Measurements from ENCODE around the gene PCDHGB1.

The PCDHGB1 gene

DNA sequence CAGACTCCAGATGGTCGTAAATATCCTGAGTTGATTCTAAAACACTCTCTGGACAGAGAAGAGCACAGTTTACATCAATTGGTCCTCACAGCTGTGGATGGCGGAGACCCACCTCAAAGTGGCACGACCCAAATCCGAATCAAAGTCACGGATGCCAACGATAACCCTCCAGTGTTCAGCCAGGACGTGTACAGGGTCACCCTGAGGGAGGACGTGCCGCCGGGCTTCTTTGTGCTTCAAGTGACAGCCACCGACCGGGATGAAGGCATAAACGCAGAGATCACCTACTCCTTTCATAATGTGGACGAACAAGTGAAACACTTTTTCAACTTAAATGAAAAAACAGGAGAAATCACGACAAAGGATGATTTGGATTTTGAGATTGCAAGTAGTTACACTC lies 10.8 kb downstream of the PCDHGB1 start:
- peaks cover 51% of the 10 kb centered on the region for H3K9me3 ChIP-seq (ENCODE audit: low read length)
- H3K27ac ChIP-seq (ENCODE audit: low read depth, low read length, poor library complexity, severe bottlenecking), result no peak overlapping the region
- H3K9me2 ChIP-seq (ENCODE audit: low read depth, low read length), result no peaks in the 10 kb centered on the region
- no peaks in the 10 kb centered on the region for H3K79me2 ChIP-seq (ENCODE audit: insufficient read depth, low read length)
- no peak overlapping the region for H3K9ac ChIP-seq (ENCODE audit: low read length)
- no peaks in the 10 kb centered on the region for H4K20me1 ChIP-seq (ENCODE audit: insufficient read depth, low read length)
- no peak overlapping the region for H3K4me2 ChIP-seq (ENCODE audit: low read length)
- H3K36me3 ChIP-seq (ENCODE audit: insufficient read depth, low read length), result peaks cover 4% of the 10 kb centered on the region; the same call in 1 of the 2 replicates
- H3F3A ChIP-seq (ENCODE audit: insufficient read depth, low read length), result no peaks in the 10 kb centered on the region
- TF ChIP-seq, protein P1, sequence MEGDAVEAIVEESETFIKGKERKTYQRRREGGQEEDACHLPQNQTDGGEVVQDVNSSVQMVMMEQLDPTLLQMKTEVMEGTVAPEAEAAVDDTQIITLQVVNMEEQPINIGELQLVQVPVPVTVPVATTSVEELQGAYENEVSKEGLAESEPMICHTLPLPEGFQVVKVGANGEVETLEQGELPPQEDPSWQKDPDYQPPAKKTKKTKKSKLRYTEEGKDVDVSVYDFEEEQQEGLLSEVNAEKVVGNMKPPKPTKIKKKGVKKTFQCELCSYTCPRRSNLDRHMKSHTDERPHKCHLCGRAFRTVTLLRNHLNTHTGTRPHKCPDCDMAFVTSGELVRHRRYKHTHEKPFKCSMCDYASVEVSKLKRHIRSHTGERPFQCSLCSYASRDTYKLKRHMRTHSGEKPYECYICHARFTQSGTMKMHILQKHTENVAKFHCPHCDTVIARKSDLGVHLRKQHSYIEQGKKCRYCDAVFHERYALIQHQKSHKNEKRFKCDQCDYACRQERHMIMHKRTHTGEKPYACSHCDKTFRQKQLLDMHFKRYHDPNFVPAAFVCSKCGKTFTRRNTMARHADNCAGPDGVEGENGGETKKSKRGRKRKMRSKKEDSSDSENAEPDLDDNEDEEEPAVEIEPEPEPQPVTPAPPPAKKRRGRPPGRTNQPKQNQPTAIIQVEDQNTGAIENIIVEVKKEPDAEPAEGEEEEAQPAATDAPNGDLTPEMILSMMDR (IDR thresholded peaks at IDR 0.05; ENCODE audit: low read length), result no peak
- TF ChIP-seq EZH2 (IDR thresholded peaks at IDR 0.05; ENCODE audit: borderline replicate concordance, low read length), result no peak
- no peaks in the 10 kb centered on the region for H3K4me1 ChIP-seq (ENCODE audit: insufficient read depth, low read length, severe bottlenecking)
- no peaks in the 10 kb centered on the region for H3K27me3 ChIP-seq (ENCODE audit: insufficient read depth, low read length)
- no peak overlapping the region for H2AFZ ChIP-seq (ENCODE audit: low read length)
- no peak overlapping the region for H3K4me3 ChIP-seq (ENCODE audit: low read depth, low read length, poor library complexity, severe bottlenecking)

DNA sequence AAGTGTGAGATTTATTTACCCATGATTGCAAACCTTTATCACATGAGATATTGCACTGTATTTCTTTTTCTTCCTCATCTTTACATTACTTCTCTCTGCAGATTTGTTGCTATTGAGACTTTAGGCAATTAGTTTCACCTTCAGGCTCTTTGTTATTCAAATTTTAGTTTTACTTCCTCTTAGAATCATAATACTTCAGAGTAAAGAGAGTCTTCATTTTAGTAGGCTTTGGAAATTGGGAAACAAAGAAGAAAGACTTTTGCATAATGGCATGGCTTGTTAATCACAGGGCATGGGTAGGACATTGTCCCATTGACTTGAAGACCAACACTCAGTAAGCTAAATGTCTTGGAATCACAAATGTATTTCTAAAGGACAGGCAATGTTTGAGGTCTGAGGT lies 12.8 kb downstream of the PCDHGB1 start:
- no peaks in the 10 kb centered on the region for H3K36me3 ChIP-seq (ENCODE audit: insufficient read depth, low read length)
- no peak overlapping the region for H3K4me2 ChIP-seq (ENCODE audit: low read length)
- TF ChIP-seq, protein P1 (IDR thresholded peaks at IDR 0.05; ENCODE audit: low read length), result no peak
- no peak for TF ChIP-seq EZH2 (IDR thresholded peaks at IDR 0.05; ENCODE audit: borderline replicate concordance, low read length)
- no peaks in the 10 kb centered on the region for H3K27me3 ChIP-seq (ENCODE audit: insufficient read depth, low read length)
- H3K9me3 ChIP-seq (ENCODE audit: low read length), result peaks cover 40% of the 10 kb centered on the region
- no peak overlapping the region for H3K9ac ChIP-seq (ENCODE audit: low read length)
- H3K79me2 ChIP-seq (ENCODE audit: insufficient read depth, low read length), result no peaks in the 10 kb centered on the region
- no peaks in the 10 kb centered on the region for H3K9me2 ChIP-seq (ENCODE audit: low read depth, low read length)
- H4K20me1 ChIP-seq (ENCODE audit: insufficient read depth, low read length), result no peaks in the 10 kb centered on the region
- no peak overlapping the region for H3K27ac ChIP-seq (ENCODE audit: low read depth, low read length, poor library complexity, severe bottlenecking)
- no peaks in the 10 kb centered on the region for H3F3A ChIP-seq (ENCODE audit: insufficient read depth, low read length)
- H3K4me1 ChIP-seq (ENCODE audit: insufficient read depth, low read length, severe bottlenecking), result no peaks in the 10 kb centered on the region
- H3K4me3 ChIP-seq (ENCODE audit: low read depth, low read length, poor library complexity, severe bottlenecking), result no peak overlapping the region
- no peak overlapping the region for H2AFZ ChIP-seq (ENCODE audit: low read length)

DNA sequence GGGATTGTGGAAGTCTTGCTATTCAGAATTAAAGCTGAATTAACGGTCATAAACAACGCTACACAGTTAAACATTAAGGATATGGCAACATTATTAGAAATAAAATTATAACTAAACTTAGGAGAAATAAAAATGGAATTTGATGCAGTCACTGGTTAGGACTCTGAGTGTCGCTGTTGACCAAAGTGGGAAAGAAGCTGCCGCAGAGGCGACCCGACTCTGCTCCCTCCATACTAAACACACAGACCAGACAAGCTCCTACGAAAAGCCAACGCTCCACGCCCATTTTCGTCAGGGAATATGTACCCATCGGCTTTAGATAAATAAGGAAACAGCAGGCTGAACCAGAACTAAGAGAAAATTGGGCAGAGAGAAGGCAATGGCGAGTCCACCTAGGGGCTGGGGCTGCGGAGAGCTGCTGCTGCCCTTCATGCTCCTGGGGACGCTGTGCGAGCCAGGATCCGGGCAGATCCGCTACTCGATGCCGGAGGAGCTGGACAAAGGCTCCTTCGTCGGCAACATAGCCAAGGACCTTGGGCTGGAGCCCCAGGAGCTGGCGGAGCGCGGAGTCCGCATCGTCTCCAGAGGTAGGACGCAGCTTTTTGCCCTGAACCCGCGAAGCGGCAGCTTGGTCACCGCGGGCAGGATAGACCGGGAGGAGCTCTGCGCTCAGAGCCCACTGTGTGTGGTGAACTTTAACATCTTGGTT lies 14.2 kb downstream of the PCDHGB1 start, which contains the start of gene PCDHGA5:
TSS of gene PCDHGA5 (plus strand) at position 211 of the 709 bp plus-strand sequence. CDS start at position 380, 169 bp downstream.
- Histone ChIP-seq H3K4me1 (ENCODE audit: insufficient read depth, low read length, severe bottlenecking) (no peaks in the 10 kb centered on the region), H3K79me2 (ENCODE audit: insufficient read depth, low read length) (no peaks in the 10 kb centered on the region), H3K9me3 (ENCODE audit: low read length) (peaks cover 37% of the 10 kb centered on the region), H3K9me2 (ENCODE audit: low read depth, low read length) (no peaks in the 10 kb centered on the region), H3K36me3 (ENCODE audit: insufficient read depth, low read length) (no peaks in the 10 kb centered on the region), H3K9ac (ENCODE audit: low read length) (no peak within 1 kb of the TSS), H3K4me3 (ENCODE audit: low read depth, low read length, poor library complexity, severe bottlenecking) (no peak within 1 kb of the TSS), H3F3A (ENCODE audit: insufficient read depth, low read length) (no peaks in the 10 kb centered on the region), H3K27ac (ENCODE audit: low read depth, low read length, poor library complexity, severe bottlenecking) (no peak within 1 kb of the TSS), H4K20me1 (ENCODE audit: insufficient read depth, low read length) (no peaks in the 10 kb centered on the region), H3K27me3 (ENCODE audit: insufficient read depth, low read length) (no peaks in the 10 kb centered on the region), H3K4me2 (ENCODE audit: low read length) (no peak within 1 kb of the TSS), H2AFZ (ENCODE audit: low read length) (no peak within 1 kb of the TSS)
- TF ChIP-seq, protein P1 (IDR thresholded peaks at IDR 0.05; ENCODE audit: low read length), result no peak
- no peak for TF ChIP-seq EZH2 (IDR thresholded peaks at IDR 0.05; ENCODE audit: borderline replicate concordance, low read length)

All from OCI-LY1 (cell line).